Retinal pigment epithelial cell (primary cell): ENCODE measurements around the gene MXD3.

ENCODE experiments used
- DNase-seq: peaks from one replicate; pipeline ENCODE4 v3.0.0-alpha.2; 2010; ENCODE audit warnings: low read depth
- H3K4me3 ChIP-seq: 2 replicates; pipeline ENCODE4 v1.5.1; 2011; ENCODE audit warnings: mild to moderate bottlenecking, low read length, control low read depth, moderate library complexity
- CTCF ChIP-seq: conservative IDR thresholded peaks from 2 replicates; pipeline ENCODE4 v1.5.1; 2011; ENCODE audit warnings: low read depth, low read length, control low read depth, inconsistent platforms

The MXD3 gene

GRCh38 chr5:177335701-177336065 is 24.0 kb upstream of the MXD3 start:
- DNase-seq: no peak
- no peak for TF ChIP-seq CTCF
- H3K4me3 ChIP-seq: no peak overlapping the region

- no peak for DNase-seq
- no peak overlapping the region for H3K4me3 ChIP-seq
- TF ChIP-seq CTCF: no peak
Observed at GRCh38 chr5:177334781-177335700, 23.3 kb upstream of the MXD3 start.

- no peak overlapping the region for H3K4me3 ChIP-seq
- no peak for TF ChIP-seq CTCF
- DNase-seq: no peak
Observed at GRCh38 chr5:177334155-177334551, 22.5 kb upstream of the MXD3 start.

GRCh38 chr5:177333420-177334154 is 21.9 kb upstream of the MXD3 start:
- no peak for DNase-seq
- TF ChIP-seq CTCF: no peak
- H3K4me3 ChIP-seq: no peak overlapping the region

GRCh38 chr5:177332896-177333260 is 21.2 kb upstream of the MXD3 start:
- no peak for TF ChIP-seq CTCF
- DNase-seq: no peak
- H3K4me3 ChIP-seq: no peak overlapping the region

GRCh38 chr5:177332031-177332895 is 20.6 kb upstream of the MXD3 start:
- TF ChIP-seq CTCF: no peak
- DNase-seq: no peak
- H3K4me3 ChIP-seq: no peak overlapping the region
